KMS-11 (cell line): ENCODE measurements around the gene RBFOX1.

ENCODE experiments used
- H2AFZ ChIP-seq: fragments of 200-600 bp; sonication (generic); 2 replicates; pipeline ENCODE4 v1.6.1; 2016; ENCODE audit warnings: antibody characterized with exemption, mixed run types, low read depth
- H3K27ac ChIP-seq: fragments of 200-600 bp; sonication (generic); 2 replicates; pipeline ENCODE4 v1.6.1; 2016; ENCODE audit warnings: mild to moderate bottlenecking, mixed run types
- H3K27me3 ChIP-seq: fragments of 200-600 bp; sonication (generic); 2 replicates; pipeline ENCODE4 v1.6.1; 2017; ENCODE audit warnings: mild to moderate bottlenecking, low read depth, mixed run types, moderate library complexity; ENCODE audit not compliant: insufficient read depth
- H3K36me3 ChIP-seq: fragments of 200-600 bp; sonication (generic); 2 replicates; pipeline ENCODE4 v1.6.1; 2017; ENCODE audit warnings: mild to moderate bottlenecking, mixed run types; ENCODE audit not compliant: insufficient read depth
- H3K4me1 ChIP-seq: fragments of 200-600 bp; sonication (generic); 2 replicates; pipeline ENCODE4 v1.6.1; 2016; ENCODE audit warnings: mild to moderate bottlenecking, low read depth, mixed run types; ENCODE audit not compliant: poor library complexity, severe bottlenecking
- H3K4me2 ChIP-seq: fragments of 200-600 bp; sonication (generic); 2 replicates; pipeline ENCODE4 v1.7.0; 2016; ENCODE audit warnings: mild to moderate bottlenecking, mixed run types
- H3K4me3 ChIP-seq: fragments of 200-600 bp; sonication (generic); IDR thresholded peaks from 2 replicates; pipeline ENCODE4 v1.6.1; 2017; ENCODE audit warnings: low read depth, low read length, mixed read lengths; ENCODE audit not compliant: insufficient read depth
- H3K79me2 ChIP-seq: fragments of 200-600 bp; sonication (generic); 2 replicates; pipeline ENCODE4 v1.6.1; 2016; ENCODE audit warnings: low read depth, mixed run types; ENCODE audit not compliant: insufficient read depth
- H3K9ac ChIP-seq: fragments of 200-600 bp; sonication (generic); 2 replicates; pipeline ENCODE4 v1.6.1; 2016; ENCODE audit warnings: mild to moderate bottlenecking, mixed run types
- H4K20me1 ChIP-seq: fragments of 200-600 bp; sonication (generic); 2 replicates; pipeline ENCODE4 v1.6.1; 2016; ENCODE audit warnings: mild to moderate bottlenecking, mixed run types; ENCODE audit not compliant: insufficient read depth
- CTCF ChIP-seq: fragments of 200-600 bp; sonication (generic); conservative IDR thresholded peaks from 2 replicates; pipeline ENCODE4 v1.6.1; 2017; ENCODE audit warnings: low read depth, mild to moderate bottlenecking, antibody characterized with exemption, low read length, moderate library complexity, mixed read lengths

RBFOX1 gene

GRCh38 chr16:7613518-7613917 lies 280.9 kb downstream of the RBFOX1 start:
- Histone ChIP-seq H3K27ac (no peak overlapping the region), H3K4me3 (no peak overlapping the region), H4K20me1 (no peaks in the 10 kb centered on the region), H3K27me3 (no peaks in the 10 kb centered on the region), H2AFZ (no peak overlapping the region), H3K9ac (no peak overlapping the region), H3K36me3 (no peaks in the 10 kb centered on the region), H3K4me1 (no peaks in the 10 kb centered on the region), H3K4me2 (no peak overlapping the region), H3K79me2 (no peaks in the 10 kb centered on the region)
- no peak for TF ChIP-seq CTCF

GRCh38 chr16:7614021-7614795 lies 281.6 kb downstream of the RBFOX1 start:
- no peak for TF ChIP-seq CTCF

GRCh38 chr16:7615565-7615964 lies 282.9 kb downstream of the RBFOX1 start:
- H3K79me2 ChIP-seq, result no peaks in the 10 kb centered on the region
- H4K20me1 ChIP-seq, result no peaks in the 10 kb centered on the region
- H3K27me3 ChIP-seq, result no peaks in the 10 kb centered on the region
- no peak overlapping the region for H3K4me3 ChIP-seq
- no peaks in the 10 kb centered on the region for H3K36me3 ChIP-seq
- H3K4me1 ChIP-seq, result no peaks in the 10 kb centered on the region
- no peak overlapping the region for H3K9ac ChIP-seq
- H3K27ac ChIP-seq, result no peak overlapping the region
- no peak overlapping the region for H2AFZ ChIP-seq
- TF ChIP-seq CTCF, result no peak
- no peak overlapping the region for H3K4me2 ChIP-seq

More at GRCh38 chr16:7614021-7614795, 281.6 kb downstream of the RBFOX1 start:
- Histone ChIP-seq H3K4me3 (no peak overlapping the region), H3K27ac (no peak overlapping the region), H3K36me3 (no peaks in the 10 kb centered on the region), H3K27me3 (no peaks in the 10 kb centered on the region), H3K4me1 (no peaks in the 10 kb centered on the region), H3K9ac (no peak overlapping the region), H3K79me2 (no peaks in the 10 kb centered on the region), H3K4me2 (no peak overlapping the region), H4K20me1 (no peaks in the 10 kb centered on the region), H2AFZ (no peak overlapping the region)

- Histone ChIP-seq H3K4me2 (no peak overlapping the region), H2AFZ (no peak overlapping the region), H3K27ac (no peak overlapping the region), H3K4me1 (no peaks in the 10 kb centered on the region), H3K36me3 (no peaks in the 10 kb centered on the region), H3K4me3 (no peak overlapping the region), H3K79me2 (no peaks in the 10 kb centered on the region), H3K9ac (no peak overlapping the region), H4K20me1 (no peaks in the 10 kb centered on the region), H3K27me3 (no peaks in the 10 kb centered on the region)
- TF ChIP-seq CTCF, result no peak
Observed at GRCh38 chr16:7624871-7625766, 292.5 kb downstream of the RBFOX1 start.
